ENCODE results near the gene KIRREL3.

Gene KIRREL3

GRCh38 chr11:126943316-126943715, 57.3 kb downstream of the KIRREL3 start:
- Histone ChIP-seq H3K36me3 (ENCODE audit: control insufficient read depth in 5 of 5, insufficient read depth in 5 of 5, low read length in 5 of 5) (no peaks in the 10 kb centered on the region), H3K27me3 (ENCODE audit: control insufficient read depth in 5 of 5, insufficient read depth in 4 of 5, low read length in 5 of 5) (peaks cover 0 to 2% (median 0%) of the 10 kb centered on the region in 5 donors), H3K9me3 (ENCODE audit: control insufficient read depth in 5 of 5, low read length in 5 of 5) (no peaks in the 10 kb centered on the region), H3K9ac (ENCODE audit: low read length in 5 of 5) (no peak overlapping the region), H3K4me3 (ENCODE audit: low read depth in 1 of 5, low read length in 5 of 5) (no peak overlapping the region), H3K4me1 (ENCODE audit: control insufficient read depth in 5 of 5, insufficient read depth in 5 of 5, low read length in 5 of 5) (no peaks in the 10 kb centered on the region), H3K27ac (ENCODE audit: low read depth, low read length) (no peak overlapping the region)

- H3K27ac ChIP-seq (ENCODE audit: low read depth, low read length) = no peak overlapping the region
- H3K9ac ChIP-seq (ENCODE audit: low read length in 5 of 5) = no peak overlapping the region
- no peaks in the 10 kb centered on the region for H3K9me3 ChIP-seq (ENCODE audit: control insufficient read depth in 5 of 5, low read length in 5 of 5)
- H3K36me3 ChIP-seq (ENCODE audit: control insufficient read depth in 5 of 5, insufficient read depth in 5 of 5, low read length in 5 of 5) = no peaks in the 10 kb centered on the region
- peaks cover 0 to 2% (median 0%) of the 10 kb centered on the region in 5 donors for H3K27me3 ChIP-seq (ENCODE audit: control insufficient read depth in 5 of 5, insufficient read depth in 4 of 5, low read length in 5 of 5)
- no peaks in the 10 kb centered on the region for H3K4me1 ChIP-seq (ENCODE audit: control insufficient read depth in 5 of 5, insufficient read depth in 5 of 5, low read length in 5 of 5)
- no peak overlapping the region for H3K4me3 ChIP-seq (ENCODE audit: low read depth in 1 of 5, low read length in 5 of 5)
These were observed 58.4 kb downstream of the KIRREL3 start for GRCh38 chr11:126942146-126942545.

- no peak overlapping the region for H3K9ac ChIP-seq (ENCODE audit: low read length in 5 of 5)
- H3K4me3 ChIP-seq (ENCODE audit: low read depth in 1 of 5, low read length in 5 of 5) = no peak overlapping the region
- no peaks in the 10 kb centered on the region for H3K9me3 ChIP-seq (ENCODE audit: control insufficient read depth in 5 of 5, low read length in 5 of 5)
- H3K27me3 ChIP-seq (ENCODE audit: control insufficient read depth in 5 of 5, insufficient read depth in 4 of 5, low read length in 5 of 5) = peaks cover 0 to 2% (median 0%) of the 10 kb centered on the region in 5 donors
- no peaks in the 10 kb centered on the region for H3K36me3 ChIP-seq (ENCODE audit: control insufficient read depth in 5 of 5, insufficient read depth in 5 of 5, low read length in 5 of 5)
- H3K4me1 ChIP-seq (ENCODE audit: control insufficient read depth in 5 of 5, insufficient read depth in 5 of 5, low read length in 5 of 5) = no peaks in the 10 kb centered on the region
- no peak overlapping the region for H3K27ac ChIP-seq (ENCODE audit: low read depth, low read length)
These were observed 61.0 kb downstream of the KIRREL3 start for GRCh38 chr11:126939552-126939951.

- Histone ChIP-seq H3K9me3 (ENCODE audit: control insufficient read depth in 5 of 5, low read length in 5 of 5) (no peaks in the 10 kb centered on the region), H3K27ac (ENCODE audit: low read depth, low read length) (no peak overlapping the region), H3K4me3 (ENCODE audit: low read depth in 1 of 5, low read length in 5 of 5) (no peak overlapping the region), H3K4me1 (ENCODE audit: control insufficient read depth in 5 of 5, insufficient read depth in 5 of 5, low read length in 5 of 5) (no peaks in the 10 kb centered on the region), H3K9ac (ENCODE audit: low read length in 5 of 5) (no peak overlapping the region), H3K27me3 (ENCODE audit: control insufficient read depth in 5 of 5, insufficient read depth in 4 of 5, low read length in 5 of 5) (no peaks in the 10 kb centered on the region), H3K36me3 (ENCODE audit: control insufficient read depth in 5 of 5, insufficient read depth in 5 of 5, low read length in 5 of 5) (no peaks in the 10 kb centered on the region)
These were observed 61.9 kb downstream of the KIRREL3 start for GRCh38 chr11:126938718-126939117.

- Histone ChIP-seq H3K27ac (ENCODE audit: low read depth, low read length) (no peak overlapping the region), H3K27me3 (ENCODE audit: control insufficient read depth in 5 of 5, insufficient read depth in 4 of 5, low read length in 5 of 5) (peaks cover 0 to 2% (median 0%) of the 10 kb centered on the region in 5 donors), H3K9ac (ENCODE audit: low read length in 5 of 5) (no peak overlapping the region), H3K4me3 (ENCODE audit: low read depth in 1 of 5, low read length in 5 of 5) (no peak overlapping the region), H3K36me3 (ENCODE audit: control insufficient read depth in 5 of 5, insufficient read depth in 5 of 5, low read length in 5 of 5) (no peaks in the 10 kb centered on the region), H3K9me3 (ENCODE audit: control insufficient read depth in 5 of 5, low read length in 5 of 5) (no peaks in the 10 kb centered on the region), H3K4me1 (ENCODE audit: control insufficient read depth in 5 of 5, insufficient read depth in 5 of 5, low read length in 5 of 5) (peaks cover 0 to 12% (median 5%) of the 10 kb centered on the region in 5 donors)
These were observed 70.3 kb downstream of the KIRREL3 start for GRCh38 chr11:126930091-126930841.

GRCh38 chr11:126929179-126930061, 71.2 kb downstream of the KIRREL3 start:
- no peak overlapping the region for H3K9ac ChIP-seq (ENCODE audit: low read length in 5 of 5)
- no peak overlapping the region for H3K27ac ChIP-seq (ENCODE audit: low read depth, low read length)

GRCh38 chr11:126927623-126928022, 72.9 kb downstream of the KIRREL3 start:
- H3K4me3 ChIP-seq (ENCODE audit: low read depth in 1 of 5, low read length in 5 of 5) = no peak overlapping the region
- H3K9ac ChIP-seq (ENCODE audit: low read length in 5 of 5) = no peak overlapping the region
- no peak overlapping the region for H3K27ac ChIP-seq (ENCODE audit: low read depth, low read length)

More at GRCh38 chr11:126929179-126930061, 71.2 kb downstream of the KIRREL3 start:
- H3K4me3 ChIP-seq (ENCODE audit: low read depth in 1 of 5, low read length in 5 of 5) = no peak overlapping the region
- H3K27me3 ChIP-seq (ENCODE audit: control insufficient read depth in 5 of 5, insufficient read depth in 4 of 5, low read length in 5 of 5) = peaks cover 0 to 3% (median 0%) of the 10 kb centered on the region in 5 donors
- no peaks in the 10 kb centered on the region for H3K9me3 ChIP-seq (ENCODE audit: control insufficient read depth in 5 of 5, low read length in 5 of 5)
- H3K36me3 ChIP-seq (ENCODE audit: control insufficient read depth in 5 of 5, insufficient read depth in 5 of 5, low read length in 5 of 5) = no peaks in the 10 kb centered on the region
- H3K4me1 ChIP-seq (ENCODE audit: control insufficient read depth in 5 of 5, insufficient read depth in 5 of 5, low read length in 5 of 5) = peaks cover 0 to 12% (median 5%) of the 10 kb centered on the region in 5 donors

GRCh38 chr11:126926376-126926791, 74.2 kb downstream of the KIRREL3 start:
- H3K9ac ChIP-seq (ENCODE audit: low read length in 5 of 5) = no peak overlapping the region
- peaks cover 0 to 12% (median 5%) of the 10 kb centered on the region in 5 donors for H3K4me1 ChIP-seq (ENCODE audit: control insufficient read depth in 5 of 5, insufficient read depth in 5 of 5, low read length in 5 of 5)
- H3K27me3 ChIP-seq (ENCODE audit: control insufficient read depth in 5 of 5, insufficient read depth in 4 of 5, low read length in 5 of 5) = peaks cover 0 to 5% (median 3%) of the 10 kb centered on the region in 5 donors
- peaks cover 0 to 2% (median 0%) of the 10 kb centered on the region in 5 donors for H3K9me3 ChIP-seq (ENCODE audit: control insufficient read depth in 5 of 5, low read length in 5 of 5)
- H3K36me3 ChIP-seq (ENCODE audit: control insufficient read depth in 5 of 5, insufficient read depth in 5 of 5, low read length in 5 of 5) = no peaks in the 10 kb centered on the region
- no peak overlapping the region for H3K4me3 ChIP-seq (ENCODE audit: low read depth in 1 of 5, low read length in 5 of 5)
- H3K27ac ChIP-seq (ENCODE audit: low read depth, low read length) = no peak overlapping the region

More at GRCh38 chr11:126927623-126928022, 72.9 kb downstream of the KIRREL3 start:
- H3K36me3 ChIP-seq (ENCODE audit: control insufficient read depth in 5 of 5, insufficient read depth in 5 of 5, low read length in 5 of 5) = no peaks in the 10 kb centered on the region
- H3K9me3 ChIP-seq (ENCODE audit: control insufficient read depth in 5 of 5, low read length in 5 of 5) = no peaks in the 10 kb centered on the region
- peaks cover 0 to 5% (median 3%) of the 10 kb centered on the region in 5 donors for H3K27me3 ChIP-seq (ENCODE audit: control insufficient read depth in 5 of 5, insufficient read depth in 4 of 5, low read length in 5 of 5)
- H3K4me1 ChIP-seq (ENCODE audit: control insufficient read depth in 5 of 5, insufficient read depth in 5 of 5, low read length in 5 of 5) = peaks cover 0 to 12% (median 5%) of the 10 kb centered on the region in 5 donors

GRCh38 chr11:126925321-126926093, 75.1 kb downstream of the KIRREL3 start:
- no peak overlapping the region for H3K9ac ChIP-seq (ENCODE audit: low read length in 5 of 5)
- peaks cover 0 to 2% (median 0%) of the 10 kb centered on the region in 5 donors for H3K9me3 ChIP-seq (ENCODE audit: control insufficient read depth in 5 of 5, low read length in 5 of 5)
- H3K4me3 ChIP-seq (ENCODE audit: low read depth in 1 of 5, low read length in 5 of 5) = no peak overlapping the region
- no peaks in the 10 kb centered on the region for H3K36me3 ChIP-seq (ENCODE audit: control insufficient read depth in 5 of 5, insufficient read depth in 5 of 5, low read length in 5 of 5)
- H3K27me3 ChIP-seq (ENCODE audit: control insufficient read depth in 5 of 5, insufficient read depth in 4 of 5, low read length in 5 of 5) = peaks cover 0 to 5% (median 3%) of the 10 kb centered on the region in 5 donors
- H3K4me1 ChIP-seq (ENCODE audit: control insufficient read depth in 5 of 5, insufficient read depth in 5 of 5, low read length in 5 of 5) = peaks cover 0 to 12% (median 5%) of the 10 kb centered on the region in 5 donors
- no peak overlapping the region for H3K27ac ChIP-seq (ENCODE audit: low read depth, low read length)

All from subcutaneous abdominal adipose tissue (tissue), 5 donors.